Uterus (tissue), 4 donors: ENCODE measurements around the gene NTSR1. TPM values are rescaled to one million over a fixed set of nuclear protein-coding genes. Genes with fewer than 3 reads are reported as not detected.

Experiments used
- DNase-seq, 2 donors: peaks; one replicate each; pipeline ENCODE4 v3.0.0-alpha.2; 2019 to 2020
- H3K27ac ChIP-seq, 2 donors: fragments of 200-600 bp; sonication (generic); 1 replicate in 1 of 2; 2 replicates in 1 of 2; pipeline ENCODE4 v1.5.1; 2016 to 2018
- H3K27me3 ChIP-seq, 2 donors: fragments of 200-600 bp; sonication (generic); one replicate each; pipeline ENCODE4 v1.5.1; 2018 to 2019; ENCODE audit warnings: control low read depth in 1 of 2
- H3K36me3 ChIP-seq, 2 donors: fragments of 200-600 bp; sonication (generic); one replicate each; pipeline ENCODE4 v1.5.1; 2019; ENCODE audit warnings: control low read depth in 1 of 2
- H3K4me1 ChIP-seq, 2 donors: fragments of 200-600 bp; sonication (generic); one replicate each; pipeline ENCODE4 v1.5.1; 2018 to 2019; ENCODE audit warnings: control low read depth in 1 of 2
- H3K4me3 ChIP-seq, 2 donors: fragments of 200-600 bp; sonication (generic); 1 replicate in 1 of 2; 2 replicates in 1 of 2; pipeline ENCODE4 v1.5.1; 2018 to 2019; ENCODE audit warnings: mild to moderate bottlenecking in 1 of 2
- H3K9me3 ChIP-seq, 2 donors: fragments of 200-600 bp; sonication (generic); one replicate each; pipeline ENCODE4 v1.5.1; 2019; ENCODE audit warnings: control low read depth in 1 of 2
- CTCF ChIP-seq, 4 experiments: fragments of 200-600 bp in 2 of 4; fragments of 450-650 bp in 2 of 4; sonication (generic) in 2 of 4; IDR thresholded peaks; one replicate each; pipeline ENCODE4 v1.5.1; 2016 to 2019; ENCODE audit warnings: antibody characterized with exemption in 4 of 4, mild to moderate bottlenecking in 2 of 4, moderate library complexity in 1 of 4
- POLR2A ChIP-seq, 2 donors: fragments of 450-650 bp; IDR thresholded peaks; one replicate each; pipeline ENCODE4 v1.6.1; 2016; ENCODE audit warnings: antibody characterized with exemption in 2 of 2, mild to moderate bottlenecking in 1 of 2, moderate library complexity in 1 of 2
- intact Hi-C: fragments of 100-400 bp; cut with DNase I; formaldehyde crosslinking; loops from one replicate; pipeline ENCODE4 v1.15.1; 2023; ENCODE audit warnings: low total_unique reads
- total RNA-seq, 4 donors: library from RNA; depleted of rRNA in 3 of 4; stranded (reverse); fragments of >200 nt in 3 of 4; gene quantifications; one replicate each; pipeline versions ENCODE4 v1.1.0 to v1.2.4, GENCODE V29; 2014 to 2023
- donor health status: DM: yes; HTN: yes; CAD: no.

NTSR1 gene
- total RNA-seq, 4 donors from 2014 or later, result not detected

- DNase-seq, result no peak
- H3K4me3 ChIP-seq, result no peak overlapping the region
- no peaks in the 10 kb centered on the region for H3K4me1 ChIP-seq
- H3K27ac ChIP-seq, result no peak overlapping the region
- intact Hi-C loops, result no loop called here
- H3K27me3 ChIP-seq, result no peaks in the 10 kb centered on the region
- H3K36me3 ChIP-seq, result no peaks in the 10 kb centered on the region
- TF ChIP-seq POLR2A (IDR thresholded peaks at IDR 0.05) (no peak), CTCF (IDR thresholded peaks at IDR 0.05) (no peak)
- H3K9me3 ChIP-seq, result no peaks in the 10 kb centered on the region
Measured at GRCh38 chr20:62759981-62760431, 51.4 kb downstream of the NTSR1 start.

DNA sequence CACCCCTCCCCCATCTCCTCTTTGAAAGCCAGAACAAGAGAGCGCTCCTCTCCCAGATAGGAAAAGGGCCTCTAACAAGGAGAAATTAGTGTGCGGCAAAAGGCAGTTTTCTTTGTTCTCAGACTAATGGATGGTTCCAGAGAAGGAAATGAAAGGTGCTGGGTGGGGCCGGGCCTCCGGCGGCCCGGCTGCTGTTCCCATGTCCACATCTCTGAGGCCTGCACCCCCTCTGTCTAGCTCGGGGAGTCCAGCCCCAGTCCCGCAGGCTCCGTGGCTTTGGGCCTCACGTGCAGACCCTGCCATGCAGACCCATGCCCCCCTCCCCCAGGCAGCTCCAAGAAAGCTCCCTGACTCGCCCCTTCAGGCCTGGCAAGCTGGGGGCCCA lies 51.8 kb downstream of the NTSR1 start:
- Histone ChIP-seq H3K36me3 (no peaks in the 10 kb centered on the region), H3K9me3 (no peaks in the 10 kb centered on the region), H3K4me1 (no peaks in the 10 kb centered on the region), H3K27ac (no peak overlapping the region), H3K4me3 (no peak overlapping the region), H3K27me3 (no peaks in the 10 kb centered on the region)
- intact Hi-C loops, result no loop called here
- no peak for TF ChIP-seq CTCF (IDR thresholded peaks at IDR 0.05)
- TF ChIP-seq POLR2A (IDR thresholded peaks at IDR 0.05), result no peak
- no peak for DNase-seq

- Histone ChIP-seq H3K36me3 (no peaks in the 10 kb centered on the region), H3K4me3 (no peak overlapping the region), H3K27ac (no peak overlapping the region), H3K9me3 (no peaks in the 10 kb centered on the region), H3K27me3 (peaks cover 0 to 2% of the 10 kb centered on the region in 2 donors), H3K4me1 (no peaks in the 10 kb centered on the region)
- intact Hi-C loops, result no loop called here
- no peak for DNase-seq
- TF ChIP-seq POLR2A (IDR thresholded peaks at IDR 0.05), result no peak
Measured at GRCh38 chr20:62760856-62761758, 52.5 kb downstream of the NTSR1 start.

GRCh38 chr20:62761759-62762131 lies 53.1 kb downstream of the NTSR1 start:
- no peak for DNase-seq
- H3K27me3 ChIP-seq, result peaks cover 0 to 4% of the 10 kb centered on the region in 2 donors
- no peak overlapping the region for H3K27ac ChIP-seq

GRCh38 chr20:62762376-62762775 lies 53.7 kb downstream of the NTSR1 start:
- DNase-seq, result no peak
- no peaks in the 10 kb centered on the region for H3K9me3 ChIP-seq
- TF ChIP-seq CTCF (IDR thresholded peaks at IDR 0.05), result no peak
- no peaks in the 10 kb centered on the region for H3K4me1 ChIP-seq
- no peak overlapping the region for H3K4me3 ChIP-seq
- peaks cover 0 to 4% of the 10 kb centered on the region in 2 donors for H3K27me3 ChIP-seq
- H3K27ac ChIP-seq, result no peak overlapping the region
- intact Hi-C loops, result no loop called here
- no peaks in the 10 kb centered on the region for H3K36me3 ChIP-seq

More at GRCh38 chr20:62761759-62762131, 53.1 kb downstream of the NTSR1 start:
- no peak for TF ChIP-seq CTCF (IDR thresholded peaks at IDR 0.05)
- Histone ChIP-seq H3K36me3 (no peaks in the 10 kb centered on the region), H3K4me1 (no peaks in the 10 kb centered on the region), H3K4me3 (no peak overlapping the region), H3K9me3 (no peaks in the 10 kb centered on the region)
- intact Hi-C loops, result no loop called here
